HEK293 (cell line): Measurements from ENCODE around the gene ENDOV.

Experiments used
- ATF2 ChIP-seq: fragments of 450-650 bp; formaldehyde crosslinking; IDR thresholded peaks from 2 replicates; pipeline ENCODE4 v1.5.1; 2016; ENCODE audit warnings: missing biosample characterization, missing genetic modification characterization, low read depth
- CTCF ChIP-seq: fragments of 450-650 bp; formaldehyde crosslinking; IDR thresholded peaks from 2 replicates; pipeline ENCODE4 v1.5.1; 2016; ENCODE audit warnings: missing biosample characterization, missing genetic modification characterization
- ZNF2 ChIP-seq: fragments of 450-650 bp; formaldehyde crosslinking; IDR thresholded peaks from 2 replicates; pipeline ENCODE4 v1.5.1; 2016; ENCODE audit warnings: missing biosample characterization, missing genetic modification characterization
- ZNF280C ChIP-seq: fragments of 450-650 bp; formaldehyde crosslinking; IDR thresholded peaks from 2 replicates; pipeline ENCODE4 v1.5.1; 2016; ENCODE audit warnings: missing biosample characterization, missing genetic modification characterization
- ZNF311 ChIP-seq: fragments of 450-650 bp; formaldehyde crosslinking; IDR thresholded peaks from 2 replicates; pipeline ENCODE4 v1.5.1; 2017; ENCODE audit warnings: missing biosample characterization, missing genetic modification characterization, borderline replicate concordance
- ZNF747 ChIP-seq: fragments of 450-650 bp; formaldehyde crosslinking; IDR thresholded peaks from 2 replicates; pipeline ENCODE4 v1.5.1; 2016; ENCODE audit warnings: missing biosample characterization, missing genetic modification characterization
- ZSCAN23 ChIP-seq: fragments of 450-650 bp; formaldehyde crosslinking; IDR thresholded peaks from 2 replicates; pipeline ENCODE4 v1.5.1; 2016; ENCODE audit warnings: missing biosample characterization, missing genetic modification characterization
- TF ChIP-seq, protein P1 (sequence below): fragments of 450-650 bp; formaldehyde crosslinking; IDR thresholded peaks from 2 replicates; pipeline ENCODE4 v1.5.1; 2016; ENCODE audit warnings: missing biosample characterization, missing genetic modification characterization, borderline replicate concordance
- TF ChIP-seq, protein P2 (sequence below): fragments of 450-650 bp; formaldehyde crosslinking; IDR thresholded peaks from 2 replicates; pipeline ENCODE4 v1.5.1; 2016; ENCODE audit warnings: missing biosample characterization, missing genetic modification characterization

DNA sequence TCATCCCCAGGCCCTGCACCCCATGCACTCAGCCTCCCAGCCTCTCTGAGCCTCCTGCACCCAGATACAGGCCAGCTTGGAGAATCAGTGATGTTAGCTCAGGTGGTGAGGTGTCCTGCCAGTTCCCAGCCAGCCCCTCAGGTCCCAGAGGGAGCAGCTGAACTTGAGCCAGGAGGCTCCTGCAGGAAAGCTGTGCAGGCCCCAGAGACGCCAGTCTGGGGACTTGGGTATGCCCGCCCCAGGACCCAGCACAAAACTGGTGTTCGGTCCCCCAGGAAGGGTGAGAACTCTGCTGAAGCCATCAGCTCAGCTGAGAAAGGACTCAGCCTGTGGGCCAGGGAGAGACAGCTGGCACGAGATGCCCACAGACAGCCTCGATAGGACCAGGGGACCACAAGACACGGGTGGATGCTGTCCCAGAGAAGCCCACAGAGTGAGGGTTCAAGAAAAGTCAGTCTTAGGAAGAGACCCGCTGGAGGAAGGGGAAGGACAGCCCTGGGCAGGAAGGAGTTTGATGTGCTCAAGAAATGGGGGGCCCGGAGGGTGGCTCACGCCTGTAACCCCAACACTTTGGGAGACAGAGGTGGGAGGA lies 11.0 kb downstream of the ENDOV start:
- TF ChIP-seq CTCF (tag by site-specific recombination) (no peak), ZNF747 (no peak), ZNF311 (tag by site-specific recombination) (no peak), ZNF2 (no peak), ZNF280C (tag by site-specific recombination) (no peak), ZSCAN23 (tag by site-specific recombination) (no peak), ATF2 (no peak)
- TF ChIP-seq, protein P1, sequence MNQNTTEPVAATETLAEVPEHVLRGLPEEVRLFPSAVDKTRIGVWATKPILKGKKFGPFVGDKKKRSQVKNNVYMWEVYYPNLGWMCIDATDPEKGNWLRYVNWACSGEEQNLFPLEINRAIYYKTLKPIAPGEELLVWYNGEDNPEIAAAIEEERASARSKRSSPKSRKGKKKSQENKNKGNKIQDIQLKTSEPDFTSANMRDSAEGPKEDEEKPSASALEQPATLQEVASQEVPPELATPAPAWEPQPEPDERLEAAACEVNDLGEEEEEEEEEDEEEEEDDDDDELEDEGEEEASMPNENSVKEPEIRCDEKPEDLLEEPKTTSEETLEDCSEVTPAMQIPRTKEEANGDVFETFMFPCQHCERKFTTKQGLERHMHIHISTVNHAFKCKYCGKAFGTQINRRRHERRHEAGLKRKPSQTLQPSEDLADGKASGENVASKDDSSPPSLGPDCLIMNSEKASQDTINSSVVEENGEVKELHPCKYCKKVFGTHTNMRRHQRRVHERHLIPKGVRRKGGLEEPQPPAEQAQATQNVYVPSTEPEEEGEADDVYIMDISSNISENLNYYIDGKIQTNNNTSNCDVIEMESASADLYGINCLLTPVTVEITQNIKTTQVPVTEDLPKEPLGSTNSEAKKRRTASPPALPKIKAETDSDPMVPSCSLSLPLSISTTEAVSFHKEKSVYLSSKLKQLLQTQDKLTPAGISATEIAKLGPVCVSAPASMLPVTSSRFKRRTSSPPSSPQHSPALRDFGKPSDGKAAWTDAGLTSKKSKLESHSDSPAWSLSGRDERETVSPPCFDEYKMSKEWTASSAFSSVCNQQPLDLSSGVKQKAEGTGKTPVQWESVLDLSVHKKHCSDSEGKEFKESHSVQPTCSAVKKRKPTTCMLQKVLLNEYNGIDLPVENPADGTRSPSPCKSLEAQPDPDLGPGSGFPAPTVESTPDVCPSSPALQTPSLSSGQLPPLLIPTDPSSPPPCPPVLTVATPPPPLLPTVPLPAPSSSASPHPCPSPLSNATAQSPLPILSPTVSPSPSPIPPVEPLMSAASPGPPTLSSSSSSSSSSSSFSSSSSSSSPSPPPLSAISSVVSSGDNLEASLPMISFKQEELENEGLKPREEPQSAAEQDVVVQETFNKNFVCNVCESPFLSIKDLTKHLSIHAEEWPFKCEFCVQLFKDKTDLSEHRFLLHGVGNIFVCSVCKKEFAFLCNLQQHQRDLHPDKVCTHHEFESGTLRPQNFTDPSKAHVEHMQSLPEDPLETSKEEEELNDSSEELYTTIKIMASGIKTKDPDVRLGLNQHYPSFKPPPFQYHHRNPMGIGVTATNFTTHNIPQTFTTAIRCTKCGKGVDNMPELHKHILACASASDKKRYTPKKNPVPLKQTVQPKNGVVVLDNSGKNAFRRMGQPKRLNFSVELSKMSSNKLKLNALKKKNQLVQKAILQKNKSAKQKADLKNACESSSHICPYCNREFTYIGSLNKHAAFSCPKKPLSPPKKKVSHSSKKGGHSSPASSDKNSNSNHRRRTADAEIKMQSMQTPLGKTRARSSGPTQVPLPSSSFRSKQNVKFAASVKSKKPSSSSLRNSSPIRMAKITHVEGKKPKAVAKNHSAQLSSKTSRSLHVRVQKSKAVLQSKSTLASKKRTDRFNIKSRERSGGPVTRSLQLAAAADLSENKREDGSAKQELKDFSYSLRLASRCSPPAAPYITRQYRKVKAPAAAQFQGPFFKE (tag by site-specific recombination): no peak
- TF ChIP-seq, protein P2, sequence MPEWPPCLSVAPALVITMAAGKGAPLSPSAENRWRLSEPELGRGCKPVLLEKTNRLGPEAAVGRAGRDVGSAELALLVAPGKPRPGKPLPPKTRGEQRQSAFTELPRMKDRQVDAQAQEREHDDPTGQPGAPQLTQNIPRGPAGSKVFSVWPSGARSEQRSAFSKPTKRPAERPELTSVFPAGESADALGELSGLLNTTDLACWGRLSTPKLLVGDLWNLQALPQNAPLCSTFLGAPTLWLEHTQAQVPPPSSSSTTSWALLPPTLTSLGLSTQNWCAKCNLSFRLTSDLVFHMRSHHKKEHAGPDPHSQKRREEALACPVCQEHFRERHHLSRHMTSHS (tag by site-specific recombination): no peak
